ENCODE measurements around the gene TMEM54. TPM values are rescaled to one million over a fixed set of nuclear protein-coding genes. Genes with fewer than 3 reads are reported as not detected.

TMEM54 gene
- total and polyA plus RNA-seq, 10 of the 15 experiments (the other 5 are each of a cell fraction or from before 2014, with no cell fraction given) = 0.07 to 0.94 (median 0.56) TPM; not detected in 1

GRCh38 chr1:32946413-32946812 is 45.2 kb upstream of the TMEM54 start:
- Histone ChIP-seq H3K79me2 (ENCODE audit: control insufficient read depth, insufficient read depth, low read length) (no peaks in the 10 kb centered on the region; the same call in 1 of the 2 replicates), H3K27me3 (replicated peaks in 1 of 2; ENCODE audit: control insufficient read depth in 2 of 2, insufficient read depth in 2 of 2, low read length in 1 of 2) (no peaks in the 10 kb centered on the region), H4K20me1 (ENCODE audit: control insufficient read depth, insufficient read depth) (no peaks in the 10 kb centered on the region), H3K4me3 (no peak overlapping the region), H3K4me1 (ENCODE audit: control insufficient read depth, insufficient read depth, low read length) (peaks cover 16% of the 10 kb centered on the region), H3K27ac (ENCODE audit: control insufficient read depth, insufficient read depth) (no peak overlapping the region), H3K9me3 (replicated peaks; ENCODE audit: control insufficient read depth, insufficient read depth, low read length) (no peaks in the 10 kb centered on the region; the same call in 2 of the 3 replicates), H3K36me3 (ENCODE audit: control insufficient read depth in 2 of 2, insufficient read depth in 2 of 2, low read length in 1 of 2) (peaks cover 8% of the 10 kb centered on the region in 2 experiments; a peak in 3 of 4 replicates), H3K4me2 (ENCODE audit: control insufficient read depth, insufficient read depth) (peak overlapping the region; percentile 28; the same call in 1 of the 2 replicates), H3K9ac (ENCODE audit: control insufficient read depth, insufficient read depth, low read length) (no peak overlapping the region), H2AFZ (ENCODE audit: control insufficient read depth, low read depth, low read length) (no peak overlapping the region)
- ATAC-seq (no peak), DNase-seq (ENCODE audit: low read depth, low spot score) (no peak), FAIRE-seq (no peak)
- BruUV-seq (replicated peaks) = TSS peak; percentile 19
- ChIA-PET SMC1A (ENCODE audit: uncharacterized antibody, unreplicated experiment) (interaction anchor here (0.6 to 1.7 kb wide), 6 partner anchors 10 to 1970 kb away, joined by 3 to 5 read pairs (median 3); no protein-coding TSS in a partner anchor), RAD21 (ENCODE audit: unreplicated experiment) (interaction anchor here (0.9 to 1.1 kb wide), 3 partner anchors 9 to 60 kb away, joined by 3 to 5 read pairs (median 4); no protein-coding TSS in a partner anchor), POLR2A (interaction anchor here (0.7 to 1.3 kb wide), 3 partner anchors 10 to 34 kb away, joined by 3 read pairs; no protein-coding TSS in a partner anchor), CTCF (interaction anchor here (0.8 to 1.4 kb wide), 6 partner anchors 59 to 140 kb away, joined by 3 to 5 read pairs (median 3); no protein-coding TSS in a partner anchor)
- in situ Hi-C loops (cut with MboI) (loop anchor here (25.0 kb wide), 1 partner anchor 666 kb away; no protein-coding TSS in a partner anchor), intact Hi-C loops (cut with micrococcal nuclease; ENCODE audit: unreplicated experiment) (no loop called here)
- WGBS (ENCODE audit: insufficient coverage, insufficient replicate concordance, low lambda C conversion rate, missing lambda C conversion rate) = 70% methylated on average over 2 of the region's 2 CpGs
- TF ChIP-seq FOXK2 (IDR thresholded peaks at IDR 0.05) (no peak), SP1 (IDR thresholded peaks at IDR 0.05; ENCODE audit: low read depth, low read length) (no peak), RELA (IDR thresholded peaks at IDR 0.05; ENCODE audit: borderline replicate concordance, partially characterized antibody) (no peak), NR2F1 (conservative IDR thresholded peaks at IDR 0.05) (no peak), HDAC6 (IDR thresholded peaks at IDR 0.05; ENCODE audit: unreplicated experiment) (no peak), GABPA (IDR thresholded peaks at IDR 0.05; ENCODE audit: low read depth) (no peak), NFXL1 (IDR thresholded peaks at IDR 0.05; ENCODE audit: borderline replicate concordance) (no peak), BRCA1 (IDR thresholded peaks at IDR 0.05; ENCODE audit: low read depth, low read length) (no peak), ZNF622 (IDR thresholded peaks at IDR 0.05) (no peak), KLF5 (IDR thresholded peaks at IDR 0.05; ENCODE audit: partially characterized antibody) (no peak), DPF2 (IDR thresholded peaks at IDR 0.05) (no peak), IRF5 (IDR thresholded peaks at IDR 0.05; ENCODE audit: borderline replicate concordance) (no peak)

Measured in GM12878 (cell line).